DMS114 treated with DMSO at 0.1 percent for 48 hours (cell line): ENCODE measurements around the gene RANBP6.
"Not testable (repeated sequence)": the region's sequence is repeated elsewhere in the genome, so short reads cannot be mapped to it uniquely, and the experiment has no call there.

Source experiments
- DNase-seq: peaks from one replicate; lab custom pipeline; 2025; ENCODE audit not compliant: unreplicated experiment; lab: John Stamatoyannopoulos, UW

RANBP6 gene

DNA sequence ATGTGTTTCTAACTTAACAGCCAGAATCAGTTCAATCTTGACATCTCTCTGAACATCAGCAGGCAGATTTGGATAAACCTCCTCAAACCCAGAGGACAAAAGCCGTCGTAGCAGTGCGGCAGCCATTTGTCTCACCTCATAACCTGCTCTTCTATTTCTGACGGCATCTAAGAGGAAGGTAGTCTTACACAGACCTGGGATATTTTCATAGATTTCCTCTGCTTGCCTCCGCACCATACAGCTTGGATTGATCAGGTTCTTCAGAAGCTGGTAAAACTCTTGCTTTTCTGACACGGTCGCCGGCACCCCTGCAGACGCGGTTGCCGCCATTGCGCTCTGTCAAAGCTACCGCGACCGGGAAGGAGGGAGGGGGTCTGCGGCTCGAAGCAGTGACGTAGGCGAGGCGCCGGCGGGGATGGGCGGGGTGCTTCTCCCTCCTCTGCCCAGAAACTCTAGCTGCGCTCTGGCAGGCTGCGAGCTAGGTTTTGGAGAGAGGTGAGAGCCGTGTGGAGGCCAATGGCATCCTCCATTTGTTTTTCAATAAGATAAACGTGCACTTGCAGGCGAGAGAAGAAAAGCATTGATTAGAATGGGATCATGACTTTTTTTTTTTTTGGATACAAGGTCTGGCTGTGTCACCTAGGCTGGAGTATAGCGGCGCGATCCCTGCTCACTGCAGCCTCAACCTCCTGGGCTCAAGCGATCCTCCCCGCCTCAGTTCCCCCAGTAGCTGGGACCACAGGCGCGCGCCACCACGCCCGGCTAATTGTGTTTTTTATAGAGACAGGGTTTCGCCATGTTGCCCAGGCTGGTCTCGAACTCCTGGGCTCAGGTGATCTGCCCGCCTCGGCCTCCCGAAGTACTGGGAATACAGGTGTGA lies at the start of gene RANBP6:
Gene RANBP6, minus strand, starts transcription at position 347 of the 880 bp plus-strand sequence. Its CDS starts 17 bp downstream, at position 330.
- peak; percentile 75 for DNase-seq

DNA sequence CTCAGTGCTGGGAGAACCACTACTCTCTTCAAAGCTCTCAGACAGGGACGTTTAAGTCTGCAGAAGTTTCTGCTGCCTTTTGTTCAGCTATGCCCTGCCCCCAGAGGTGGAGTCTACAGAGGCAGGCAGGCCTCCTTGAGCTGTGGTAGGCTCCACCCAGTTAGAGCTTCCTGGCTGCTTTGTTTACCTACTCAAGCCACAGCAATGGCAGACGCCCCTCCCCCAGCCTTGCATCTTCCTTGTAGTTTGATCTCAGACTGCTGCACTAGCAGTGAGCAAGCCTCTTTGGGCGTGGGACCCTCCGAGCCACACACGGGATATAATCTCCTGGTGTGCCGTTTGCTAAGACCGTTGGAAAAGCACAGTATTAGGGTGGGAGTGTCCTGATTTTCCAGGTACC lies 47.7 kb upstream of the RANBP6 start:
- DNase-seq, result not testable (repeated sequence)

DNA sequence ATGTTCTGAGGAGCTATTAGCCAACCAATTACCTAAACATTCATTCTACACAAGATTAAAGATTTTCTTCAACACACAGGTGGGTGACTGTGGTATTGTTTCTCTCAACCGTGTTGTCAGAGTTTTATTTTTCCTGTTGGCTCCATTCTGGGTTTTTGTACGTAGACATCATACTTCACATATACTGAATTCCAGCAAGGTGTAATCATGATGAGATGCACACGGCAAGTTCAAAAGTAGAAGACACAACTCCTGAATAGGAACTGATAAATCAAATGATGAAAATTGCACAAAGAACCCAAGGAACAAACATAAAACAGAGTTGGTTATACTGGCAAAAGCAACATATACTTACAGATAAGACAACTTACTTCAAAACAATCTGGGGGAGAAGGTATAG lies 40.2 kb upstream of the RANBP6 start:
- DNase-seq, result no peak

DNA sequence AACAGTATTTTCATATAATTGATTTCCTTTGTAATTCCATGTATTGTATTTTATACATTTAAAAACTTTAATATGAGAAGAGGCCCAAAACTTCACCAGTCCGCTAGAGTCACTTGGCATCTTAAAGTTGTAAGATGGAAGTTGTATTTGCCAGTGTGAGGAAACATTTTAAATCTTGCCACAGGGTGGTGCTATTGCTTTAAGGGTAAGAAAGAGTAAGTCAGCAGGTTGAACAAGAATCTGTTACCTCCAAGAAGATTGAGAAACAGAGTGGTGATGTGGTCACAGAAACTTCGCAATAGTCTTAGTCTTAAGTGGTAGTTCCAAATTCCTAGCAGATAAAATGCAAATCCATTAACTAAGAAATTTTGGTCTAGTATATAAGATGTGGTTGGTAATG lies 39.8 kb upstream of the RANBP6 start:
- DNase-seq, result peak; percentile 72

DNA sequence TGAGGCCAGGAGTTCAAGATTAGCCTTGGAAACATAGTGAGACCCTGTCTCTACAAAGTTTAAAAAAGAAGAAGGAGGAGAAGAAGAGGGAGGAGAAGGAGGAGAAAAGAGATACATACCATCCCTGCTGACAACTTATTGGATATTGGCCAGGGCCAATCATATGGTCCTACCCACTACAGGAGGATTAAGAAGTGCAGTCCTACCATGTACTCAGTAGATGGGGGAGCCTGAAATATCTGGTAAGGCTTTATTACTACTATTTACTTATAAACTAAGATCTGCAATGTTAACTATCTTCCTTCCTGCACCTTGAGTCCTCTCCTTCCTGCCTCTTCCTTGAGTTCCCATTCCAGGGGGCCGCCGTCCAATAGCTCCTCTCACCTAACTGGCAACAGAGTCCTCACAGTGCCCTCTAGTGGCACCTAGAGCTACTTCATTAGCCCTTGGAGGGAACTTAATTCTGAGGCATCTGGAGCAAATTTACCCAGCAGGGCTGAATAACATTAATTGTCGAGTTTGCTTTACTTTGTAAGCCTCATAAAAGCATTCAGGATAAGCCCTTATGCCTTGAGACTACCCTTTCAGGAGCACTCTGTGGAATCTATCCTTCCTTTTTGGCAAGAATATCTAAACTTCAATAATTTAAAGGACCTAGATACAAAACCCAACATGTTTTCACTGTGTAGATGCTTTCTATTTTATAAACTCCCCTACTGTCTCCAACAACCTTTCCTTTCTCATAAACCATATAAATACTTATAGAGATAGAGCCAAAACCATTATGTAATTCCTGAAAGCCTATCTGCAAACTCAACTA lies 39.1 kb upstream of the RANBP6 start:
- DNase-seq, result peak; percentile 45

DNA sequence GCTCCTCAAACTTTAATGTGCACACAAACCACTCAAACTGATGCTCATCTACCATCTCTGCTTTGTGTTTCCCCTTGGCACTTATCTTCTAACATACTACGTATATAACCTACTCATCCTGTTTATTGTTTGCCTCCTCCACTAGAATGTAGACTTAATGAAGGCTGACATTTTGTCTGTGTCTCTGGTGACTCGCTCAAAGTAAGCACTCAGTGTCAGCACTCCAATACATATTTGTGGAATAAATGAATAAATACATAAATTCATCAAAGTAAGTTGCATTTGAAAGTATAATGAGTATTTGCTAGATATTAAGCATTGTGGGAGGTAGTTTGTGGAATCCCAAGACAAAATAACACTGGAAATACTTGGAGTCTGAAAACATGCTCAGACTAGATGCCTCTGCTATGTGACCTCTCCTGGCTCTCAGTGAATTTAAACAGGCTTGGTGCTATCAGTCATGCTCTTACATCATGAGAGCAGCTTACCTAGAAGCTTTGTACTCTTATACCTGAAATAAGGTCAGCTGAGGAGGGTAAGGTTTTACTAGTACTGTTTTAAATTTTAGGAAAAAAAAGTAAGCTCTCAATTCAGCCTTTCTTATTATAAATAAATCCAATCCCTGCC lies 37.0 kb upstream of the RANBP6 start:
- DNase-seq, result no peak

DNA sequence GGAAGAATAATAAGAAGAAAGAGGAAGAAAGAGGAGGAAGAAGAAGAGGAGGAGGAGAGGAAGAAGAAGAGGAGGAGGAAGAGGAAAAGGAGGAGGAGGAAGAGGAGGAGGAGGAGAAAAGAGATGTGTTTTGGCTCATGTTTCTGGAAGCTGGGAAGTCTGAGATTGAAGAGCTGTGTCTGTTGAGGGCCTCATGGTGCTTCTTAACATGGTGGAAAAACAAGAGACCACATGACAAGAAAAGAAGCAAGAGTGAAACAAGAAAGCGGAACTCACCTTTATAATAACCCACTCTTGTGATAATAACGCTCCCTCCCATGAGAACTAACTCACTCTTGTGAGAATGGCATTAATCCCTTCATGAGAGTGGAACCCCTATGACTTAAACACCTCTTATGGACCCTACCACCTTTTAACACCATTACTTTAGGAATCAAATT lies 36.1 kb upstream of the RANBP6 start:
- no peak for DNase-seq

DNA sequence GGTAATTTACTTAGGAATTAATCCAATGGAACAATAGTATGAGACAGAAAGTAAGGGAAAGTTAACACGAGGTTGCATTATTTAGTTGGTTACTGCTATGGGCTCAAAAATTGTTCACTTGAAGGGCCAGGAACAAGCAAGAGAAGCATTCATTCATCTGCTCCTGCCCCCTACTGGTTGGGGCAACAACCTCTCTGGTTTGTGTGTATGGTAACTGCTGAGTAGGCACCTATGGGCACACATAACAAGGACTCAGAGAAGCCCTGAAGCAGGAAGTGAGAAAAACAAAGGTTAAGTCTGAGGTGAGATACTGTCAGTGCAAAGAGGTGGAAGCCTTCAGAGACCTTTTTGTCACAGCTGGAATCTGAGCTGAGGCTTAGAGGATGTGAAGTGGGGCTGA lies 34.4 kb upstream of the RANBP6 start:
- DNase-seq, result no peak

DNA sequence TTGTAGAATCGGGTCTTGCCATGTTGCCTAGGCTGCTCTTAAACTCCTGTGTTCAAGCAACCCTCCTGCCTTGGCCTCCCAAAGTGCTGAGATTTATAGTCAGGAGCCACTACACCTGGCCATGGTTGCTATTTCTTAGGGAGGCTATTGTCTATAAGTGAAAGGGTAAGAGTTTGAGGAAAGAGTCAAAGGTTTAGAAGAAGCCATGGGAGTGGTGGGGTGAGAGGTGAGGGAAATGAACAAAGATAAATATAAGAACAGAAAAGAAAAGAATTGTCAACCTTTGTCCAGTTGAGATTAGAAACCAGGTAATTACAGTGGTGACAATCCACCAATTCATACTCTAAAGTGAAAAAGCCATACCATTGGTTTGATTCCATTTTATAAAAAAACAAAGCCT lies 32.6 kb upstream of the RANBP6 start:
- DNase-seq, result no peak

DNA sequence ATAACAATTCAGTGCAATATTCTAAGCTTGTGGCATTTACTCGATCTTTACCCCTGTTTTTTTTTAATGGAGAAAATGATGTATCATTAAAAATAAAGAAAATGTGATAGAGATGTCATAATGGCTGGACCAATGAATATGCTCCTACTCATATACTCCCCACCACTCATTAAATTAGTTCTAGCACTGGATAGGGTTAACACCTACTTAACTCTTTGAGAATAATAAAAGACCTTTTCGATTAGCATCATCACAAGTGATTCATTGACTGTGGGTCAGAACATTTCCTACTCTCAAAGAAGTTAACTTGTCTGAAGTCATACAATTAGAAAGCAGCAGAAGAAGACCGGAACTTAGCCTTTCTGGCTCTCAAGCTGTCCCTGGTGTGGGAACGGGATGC lies 31.6 kb upstream of the RANBP6 start:
- DNase-seq, result no peak

DNA sequence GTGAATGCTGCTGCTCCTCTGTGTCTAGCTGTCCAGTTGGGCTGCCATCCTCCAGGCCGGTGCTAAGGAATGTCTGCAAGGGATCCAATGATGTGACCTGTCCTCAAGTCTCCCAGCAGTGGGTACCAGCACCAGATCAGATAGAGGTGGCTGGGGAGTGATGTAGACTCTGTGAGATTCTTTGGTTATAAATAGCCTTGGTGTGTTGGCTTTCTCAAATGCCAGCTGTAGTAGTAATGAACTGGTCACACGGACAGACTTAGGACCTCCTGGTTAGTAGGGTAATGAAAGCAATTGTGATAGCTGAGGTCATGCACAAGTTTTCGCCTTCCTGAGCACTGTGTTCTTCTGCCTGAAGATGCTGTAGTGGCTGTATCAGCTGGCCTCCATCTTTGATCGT lies 29.9 kb upstream of the RANBP6 start:
- DNase-seq, result no peak

DNA sequence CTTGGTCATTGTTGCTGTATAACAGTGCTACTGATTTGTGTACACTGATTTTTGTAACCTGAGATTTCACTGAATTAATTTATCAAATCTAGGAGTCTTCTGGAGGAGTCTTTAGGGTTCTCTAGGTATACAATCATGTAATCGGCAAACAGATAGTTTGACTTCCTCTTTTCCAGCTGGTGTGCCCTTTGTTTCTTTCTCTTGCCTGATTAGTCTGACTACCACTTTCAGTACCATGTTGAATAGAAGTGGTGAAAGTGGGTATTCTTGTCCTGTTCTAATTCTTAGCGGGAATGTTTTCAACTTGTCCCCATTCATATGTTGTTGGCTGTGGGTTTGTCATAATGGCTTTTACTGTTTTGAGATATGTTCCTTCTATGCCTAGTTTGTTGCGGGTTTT lies 24.7 kb upstream of the RANBP6 start:
- no peak for DNase-seq

DNA sequence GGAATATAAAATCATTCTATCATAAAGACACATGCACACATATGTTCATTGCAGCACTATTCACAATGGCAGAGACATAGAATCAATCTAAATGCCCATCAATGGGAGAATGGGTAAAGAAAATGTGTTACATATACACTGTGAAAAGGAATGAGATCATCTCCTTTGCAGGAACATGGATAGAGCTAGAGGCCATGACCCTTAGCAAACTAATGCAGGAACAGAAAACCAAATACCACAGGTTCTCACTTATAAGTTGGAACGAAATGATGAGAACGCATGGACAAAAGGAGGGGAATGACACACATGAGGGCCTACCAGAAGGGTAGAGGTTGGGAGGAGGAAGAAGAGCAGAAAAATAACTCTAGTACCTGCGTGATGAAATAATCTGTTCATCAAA lies 21.0 kb upstream of the RANBP6 start:
- no peak for DNase-seq

DNA sequence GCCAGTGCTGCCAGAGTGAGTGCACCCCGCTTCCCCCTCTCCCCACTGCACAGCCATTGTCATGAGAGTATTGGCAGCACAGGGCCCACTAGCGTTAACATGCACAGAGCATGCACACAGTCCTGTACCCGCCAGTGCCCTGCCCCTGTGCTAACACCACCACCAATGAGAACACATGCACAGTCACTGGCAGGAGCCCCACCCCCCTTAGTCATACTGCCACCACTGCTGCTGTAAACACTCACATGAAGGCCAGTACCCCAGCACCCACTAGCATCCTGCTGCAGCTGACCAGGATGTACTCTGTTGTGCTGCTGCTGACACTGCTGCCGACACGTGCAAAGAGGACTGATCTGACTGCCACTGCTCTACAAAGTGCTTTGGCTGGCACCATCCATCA lies 19.5 kb upstream of the RANBP6 start:
- no peak for DNase-seq

DNA sequence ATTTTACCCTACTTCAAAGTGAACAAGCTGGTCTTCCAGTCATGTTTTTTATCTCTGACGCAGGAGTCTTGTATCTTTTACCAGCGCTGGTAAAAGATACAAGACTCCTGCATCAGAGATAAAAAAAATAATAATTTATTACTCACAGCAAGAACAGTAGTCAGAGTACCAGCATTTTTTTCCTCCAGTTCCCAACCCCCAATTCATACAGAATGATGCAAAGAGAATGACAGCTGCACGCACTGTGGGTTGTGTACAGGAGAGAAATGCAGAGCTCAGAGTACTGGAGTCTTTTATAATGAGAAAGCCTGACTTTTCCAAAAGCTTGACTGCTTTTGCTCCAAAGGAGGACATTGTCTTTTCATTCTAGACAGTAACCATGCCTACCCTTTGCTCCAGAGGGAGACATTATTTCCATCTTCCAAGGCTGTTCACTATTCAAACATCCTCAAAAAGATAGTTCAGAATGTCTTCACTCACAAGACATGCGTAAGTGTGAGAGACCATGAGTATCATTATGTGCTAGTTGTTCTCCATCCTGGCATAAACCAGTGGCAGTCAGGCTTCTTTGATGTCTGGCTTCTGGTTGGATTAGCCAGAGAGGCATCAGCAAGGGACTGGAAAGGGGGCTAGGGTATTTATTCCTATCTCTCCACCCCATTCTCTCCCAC lies 14.3 kb upstream of the RANBP6 start:
- no peak for DNase-seq

DNA sequence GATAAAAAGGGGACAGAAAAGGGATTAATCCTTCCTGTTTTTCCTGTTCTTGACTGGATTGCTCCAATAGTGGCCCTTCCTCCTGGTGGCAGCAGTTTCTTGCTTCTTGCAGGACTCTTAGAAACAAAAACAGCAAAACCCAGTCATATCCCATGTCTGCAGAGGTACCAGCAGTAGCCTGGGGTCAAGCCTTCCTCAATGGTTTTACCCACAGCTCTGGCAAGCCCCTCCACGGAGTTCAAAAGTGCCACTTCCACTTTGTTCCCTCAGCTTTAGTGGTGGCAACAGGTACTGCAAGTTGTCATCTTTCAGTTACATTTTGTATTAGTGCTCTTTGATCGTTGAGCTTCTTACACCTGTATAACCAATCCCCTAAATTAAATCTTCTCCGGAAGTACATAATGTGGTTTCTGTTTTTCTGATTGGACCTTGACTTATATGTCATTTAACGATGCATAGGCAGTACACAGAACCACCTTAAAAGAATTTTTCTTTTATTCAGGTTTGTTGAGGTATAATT lies 8.7 kb upstream of the RANBP6 start:
- no peak for DNase-seq

DNA sequence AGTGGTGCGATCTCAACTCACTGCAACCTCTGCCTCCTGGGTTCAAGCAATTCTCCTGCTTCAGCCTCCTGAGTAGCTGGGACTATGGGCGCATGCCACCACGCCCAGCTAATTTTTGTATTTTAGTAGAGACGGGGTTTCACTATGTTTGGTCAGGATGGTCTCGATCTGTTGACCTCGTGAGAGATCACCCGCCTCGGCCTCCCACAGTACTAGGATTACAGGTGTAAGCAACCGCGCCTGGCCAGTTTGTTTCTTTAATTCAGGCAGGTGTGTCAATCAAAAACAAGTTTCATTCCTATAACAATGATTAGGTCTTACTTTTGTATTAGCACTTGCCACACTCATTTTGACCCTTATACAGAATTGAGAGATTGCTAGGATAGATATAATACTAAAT lies 1.6 kb upstream of the RANBP6 start:
- DNase-seq, result not testable (repeated sequence)

DNA sequence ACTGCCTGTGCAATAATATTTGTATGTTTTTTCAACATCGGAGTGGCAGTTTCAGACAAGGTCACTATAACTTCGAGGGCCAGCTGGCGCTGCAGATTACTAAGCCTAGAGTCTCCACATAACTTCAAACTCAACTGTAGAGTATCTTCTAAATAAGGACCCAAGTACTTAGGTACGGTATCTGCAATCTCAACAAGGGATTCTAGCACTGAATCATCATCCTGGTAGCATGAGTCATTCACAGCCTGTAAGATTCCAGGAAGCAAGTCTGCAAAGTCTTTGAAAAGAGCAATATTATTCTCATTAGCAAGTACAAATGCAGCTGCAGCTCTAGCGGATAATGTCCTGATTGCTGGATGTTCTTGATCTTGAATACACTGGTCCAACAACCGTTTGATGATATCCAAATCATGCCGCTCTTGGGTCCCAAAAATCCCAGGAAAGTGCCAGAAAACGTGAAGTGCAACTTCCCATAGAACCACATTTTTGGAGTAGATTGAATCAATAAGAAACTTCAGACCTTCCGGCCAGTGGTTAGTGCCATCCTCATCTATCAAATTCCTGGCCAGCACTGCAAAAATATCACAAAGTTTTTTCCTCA lies 654 bp downstream of the RANBP6 start:
- DNase-seq, result no peak

DNA sequence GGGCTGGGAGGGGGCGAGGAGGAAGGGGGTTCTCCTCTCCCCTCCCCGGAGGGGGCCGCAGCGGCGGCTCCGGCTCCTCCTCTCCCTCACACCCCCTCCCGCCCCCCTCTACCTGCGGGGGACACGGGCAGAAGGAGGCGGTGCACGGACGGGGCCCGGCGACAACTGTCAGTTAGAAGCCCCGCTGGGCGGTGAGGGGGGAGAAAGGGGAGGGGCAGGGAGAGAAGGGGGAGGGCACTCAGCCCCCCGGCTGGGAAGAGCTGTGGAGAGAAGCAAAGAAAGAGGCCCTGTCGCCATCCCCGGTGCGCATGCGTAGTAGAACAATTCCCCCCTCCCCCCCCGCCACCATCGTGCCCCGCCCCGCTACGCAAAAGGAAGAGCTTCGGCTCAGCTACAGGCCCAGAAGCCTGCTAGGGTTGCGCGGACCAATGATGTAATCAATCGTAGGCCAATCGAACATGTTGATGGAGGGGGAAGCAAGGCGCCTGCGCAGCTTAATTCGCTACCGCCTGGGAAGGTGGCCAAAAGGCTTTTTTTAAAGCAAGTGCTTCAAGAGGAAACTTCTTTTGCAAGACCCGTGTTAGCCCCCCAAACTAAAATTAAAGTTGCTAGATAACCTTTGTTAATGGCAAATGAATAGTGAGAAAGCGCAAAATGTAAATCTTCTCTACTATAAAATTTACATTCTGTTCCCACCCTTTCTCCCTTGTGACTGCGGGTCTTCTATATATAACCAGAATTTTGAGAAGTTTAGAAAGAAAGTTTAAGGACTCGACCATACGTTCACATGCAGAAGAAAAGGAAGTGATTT lies 7.0 kb downstream of the RANBP6 start:
- DNase-seq, result peak; percentile 93

DNA sequence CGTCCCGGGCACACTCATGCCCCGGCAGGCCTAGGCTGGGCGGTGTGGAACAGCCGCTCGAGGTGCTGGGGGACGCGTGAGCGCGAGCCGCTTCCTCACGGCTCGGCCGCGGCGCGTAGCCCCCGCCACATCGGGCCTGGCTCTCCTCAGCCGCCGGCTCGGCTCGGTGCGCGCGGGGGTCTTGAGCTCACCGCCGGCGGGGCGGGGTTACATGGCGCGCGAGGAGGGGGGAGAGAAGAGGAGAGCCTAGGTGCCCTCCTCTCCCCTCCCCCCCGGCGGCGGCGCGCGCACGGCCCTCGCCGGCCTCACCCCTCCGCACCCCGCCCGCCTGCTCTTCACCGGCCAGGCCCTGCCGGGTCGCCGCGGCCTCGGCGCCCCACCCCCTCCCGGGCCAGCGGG lies 7.7 kb downstream of the RANBP6 start:
- no peak for DNase-seq
